Activated CD8-positive, alpha-beta memory T cell treated with anti-CD3 and anti-CD28 coated beads for 24 hours (primary cell): ENCODE results near the gene MEN1.
A peak's percentile ranks its signal among the peaks of the same experiment; 100 is the strongest.

Experiments
- DNase-seq: peaks from one replicate; pipeline ENCODE4 v3.0.0-alpha.2; 2020

MEN1 gene

GRCh38 chr11:64801158-64801464 lies 9.2 kb downstream of the MEN1 start:
- no peak for DNase-seq

- no peak for DNase-seq
These were observed 9.8 kb downstream of the MEN1 start for GRCh38 chr11:64800303-64801157.

- DNase-seq: no peak
These were observed 10.6 kb downstream of the MEN1 start for GRCh38 chr11:64799623-64800302.

GRCh38 chr11:64799256-64799622 lies 11.1 kb downstream of the MEN1 start:
- DNase-seq: no peak

- DNase-seq: no peak
These were observed 13.4 kb downstream of the MEN1 start for GRCh38 chr11:64796757-64797541.

DNA sequence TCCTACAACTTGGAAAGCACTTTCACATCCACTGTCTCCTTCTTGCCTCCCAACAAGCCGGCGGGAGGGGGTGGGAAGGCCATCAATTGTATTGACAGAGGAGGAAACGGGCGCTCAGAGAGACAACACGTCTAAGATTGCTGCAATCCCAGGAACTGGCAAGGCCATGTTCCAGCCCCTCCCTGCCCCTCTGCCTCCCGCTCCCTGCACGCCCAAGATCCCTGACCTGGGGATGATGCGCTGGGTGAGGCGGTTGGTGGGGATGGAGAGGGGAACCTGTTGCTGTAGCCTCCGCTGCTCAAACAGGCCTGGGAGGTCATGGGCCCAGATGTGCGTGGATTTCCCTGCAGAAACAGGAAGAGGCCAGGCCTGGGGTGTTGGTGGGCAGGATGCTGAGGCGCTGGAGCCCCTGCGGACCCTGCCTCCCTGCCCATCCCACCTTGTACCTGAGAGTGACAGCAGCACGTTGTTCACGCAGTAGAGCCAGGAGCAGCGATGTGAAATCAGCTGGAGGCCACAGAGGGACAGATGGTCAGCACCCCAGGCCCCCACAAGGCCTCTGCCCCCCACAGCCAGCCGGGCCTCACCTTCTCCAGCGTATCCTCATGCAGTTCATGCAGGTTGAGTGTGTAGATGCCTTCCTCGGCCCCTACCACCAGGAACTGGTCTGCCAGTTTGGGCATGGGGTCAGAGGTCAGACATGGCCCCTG lies 14.1 kb downstream of the MEN1 start:
- no peak for DNase-seq

DNA sequence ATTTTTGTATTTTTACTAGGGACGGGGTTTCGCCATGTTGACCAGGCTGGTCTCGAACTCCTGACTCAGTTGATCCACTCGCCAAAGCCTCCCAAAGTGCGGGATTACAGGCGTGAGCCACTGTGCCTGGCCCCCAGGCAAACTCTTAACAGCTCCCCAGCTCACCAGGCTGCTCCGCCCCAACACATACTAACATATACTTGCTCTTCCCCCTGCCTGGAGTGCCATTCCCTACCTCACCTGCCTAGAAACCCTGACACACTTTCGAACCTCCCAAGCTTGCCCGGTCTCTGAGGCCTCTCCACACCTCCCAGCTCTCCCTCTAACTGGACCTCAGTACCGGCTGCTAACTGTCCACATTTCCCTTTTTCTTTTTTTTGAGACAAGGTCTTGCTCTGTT lies 15.8 kb downstream of the MEN1 start:
- DNase-seq: no peak

DNA sequence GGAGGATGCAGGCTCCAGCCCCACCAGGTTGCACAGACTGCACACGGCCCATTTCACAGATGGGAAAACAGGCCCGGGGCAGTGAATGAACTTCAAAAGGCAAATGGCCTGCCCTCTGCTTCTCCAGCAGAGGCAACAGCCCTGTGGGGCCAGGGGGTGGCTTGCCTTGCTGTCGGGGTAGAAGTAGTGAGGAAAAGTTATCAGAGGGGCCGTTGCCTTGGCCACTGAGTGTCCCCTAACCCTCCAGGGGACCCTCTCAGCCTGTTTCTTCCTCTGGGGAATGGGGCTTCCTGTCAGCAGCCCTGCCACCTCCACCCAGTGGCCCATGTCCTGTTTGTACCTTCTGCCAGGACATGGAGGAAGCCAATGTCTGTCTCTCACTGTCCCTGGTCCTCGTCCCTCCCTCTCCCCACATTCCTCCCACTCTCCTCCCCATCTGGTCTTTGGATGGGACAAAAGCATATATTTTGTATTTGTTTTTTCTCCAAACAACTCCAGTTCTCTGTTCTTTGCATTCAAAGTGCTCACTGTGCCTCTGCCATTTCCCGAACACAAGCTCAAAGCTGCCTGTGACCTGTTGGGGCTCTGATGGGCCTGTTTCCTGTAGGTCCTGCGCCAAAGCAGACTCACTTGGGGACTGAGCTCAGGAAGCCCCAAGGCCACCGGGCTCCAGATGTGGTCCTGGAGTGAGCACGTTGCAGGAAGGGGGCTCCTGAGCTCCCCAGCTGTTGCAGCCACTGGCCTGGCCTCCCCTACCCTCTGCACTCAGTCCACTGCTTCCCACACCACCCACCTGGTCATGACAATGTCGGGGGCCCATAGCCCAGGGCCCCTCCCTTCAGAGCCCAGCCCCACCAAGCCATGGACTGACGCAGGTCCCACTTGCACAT lies 16.8 kb downstream of the MEN1 start:
- no peak for DNase-seq

DNA sequence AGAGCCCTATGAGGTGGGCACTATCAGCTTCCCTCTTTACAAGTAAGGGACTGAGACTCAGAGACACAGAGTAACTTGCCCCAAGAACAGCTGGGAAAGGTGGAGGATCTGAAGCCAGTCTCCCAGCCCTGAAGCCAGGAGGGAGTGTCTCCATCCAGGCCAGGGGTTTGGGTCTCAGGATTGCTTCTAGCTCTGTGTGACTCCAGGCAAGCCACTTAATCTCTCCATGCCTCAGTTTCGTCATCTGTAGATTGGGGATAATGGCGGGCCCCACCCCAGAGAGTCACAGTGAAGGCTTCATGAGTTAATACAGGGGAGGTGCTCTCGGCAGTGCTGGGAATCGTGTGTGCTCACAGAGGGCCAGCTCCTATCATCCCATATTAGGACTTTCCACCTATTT lies 17.9 kb downstream of the MEN1 start:
- no peak for DNase-seq

- DNase-seq: no peak
These were observed 18.5 kb downstream of the MEN1 start for GRCh38 chr11:64791781-64792291.

GRCh38 chr11:64790205-64791095 lies 19.9 kb downstream of the MEN1 start:
- no peak for DNase-seq

GRCh38 chr11:64789331-64790204 lies 20.8 kb downstream of the MEN1 start:
- DNase-seq: no peak

DNA sequence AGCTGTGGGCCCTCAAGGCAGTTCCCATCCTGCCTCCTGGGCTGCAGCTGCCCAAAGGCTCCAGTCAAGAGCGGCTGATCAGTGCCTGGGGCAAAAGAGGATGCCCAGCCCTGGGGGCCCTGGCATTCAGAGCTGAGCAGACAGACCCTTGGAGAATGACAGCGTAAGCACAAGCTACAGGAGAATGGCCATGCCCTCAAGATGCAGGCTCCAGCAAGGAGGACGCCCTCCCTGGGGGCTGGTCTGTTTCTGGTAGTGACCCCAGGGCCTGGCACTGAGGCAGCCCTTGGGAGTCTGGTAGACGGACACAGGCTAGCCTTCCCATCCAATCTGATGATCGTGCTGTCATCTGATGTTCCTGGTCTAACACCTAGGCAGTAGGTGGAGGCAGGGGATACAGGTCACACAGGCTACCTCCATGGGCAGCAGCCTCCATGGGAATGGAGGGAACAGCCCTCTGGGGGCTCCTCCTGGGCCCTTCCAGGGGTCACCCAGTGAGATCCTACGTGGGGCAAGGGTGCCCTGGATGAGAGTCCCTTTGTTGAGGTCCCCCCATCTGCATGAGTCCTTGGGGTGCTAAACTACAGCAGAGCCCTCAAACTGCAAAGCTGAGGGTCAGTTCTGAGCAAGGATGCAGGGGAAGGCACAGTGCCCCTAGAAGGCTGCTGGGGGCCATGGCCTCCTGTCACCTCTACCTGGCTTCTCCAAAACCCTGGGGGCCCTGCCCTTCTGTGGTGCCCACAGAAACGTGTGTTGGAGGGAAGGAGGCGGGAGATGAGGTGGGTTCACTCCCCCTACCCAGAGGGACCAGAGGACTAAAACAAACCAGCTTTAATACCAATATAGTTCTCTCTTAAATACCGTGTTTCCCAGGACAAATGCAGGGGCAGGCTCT lies 21.8 kb downstream of the MEN1 start:
- DNase-seq: no peak

DNA sequence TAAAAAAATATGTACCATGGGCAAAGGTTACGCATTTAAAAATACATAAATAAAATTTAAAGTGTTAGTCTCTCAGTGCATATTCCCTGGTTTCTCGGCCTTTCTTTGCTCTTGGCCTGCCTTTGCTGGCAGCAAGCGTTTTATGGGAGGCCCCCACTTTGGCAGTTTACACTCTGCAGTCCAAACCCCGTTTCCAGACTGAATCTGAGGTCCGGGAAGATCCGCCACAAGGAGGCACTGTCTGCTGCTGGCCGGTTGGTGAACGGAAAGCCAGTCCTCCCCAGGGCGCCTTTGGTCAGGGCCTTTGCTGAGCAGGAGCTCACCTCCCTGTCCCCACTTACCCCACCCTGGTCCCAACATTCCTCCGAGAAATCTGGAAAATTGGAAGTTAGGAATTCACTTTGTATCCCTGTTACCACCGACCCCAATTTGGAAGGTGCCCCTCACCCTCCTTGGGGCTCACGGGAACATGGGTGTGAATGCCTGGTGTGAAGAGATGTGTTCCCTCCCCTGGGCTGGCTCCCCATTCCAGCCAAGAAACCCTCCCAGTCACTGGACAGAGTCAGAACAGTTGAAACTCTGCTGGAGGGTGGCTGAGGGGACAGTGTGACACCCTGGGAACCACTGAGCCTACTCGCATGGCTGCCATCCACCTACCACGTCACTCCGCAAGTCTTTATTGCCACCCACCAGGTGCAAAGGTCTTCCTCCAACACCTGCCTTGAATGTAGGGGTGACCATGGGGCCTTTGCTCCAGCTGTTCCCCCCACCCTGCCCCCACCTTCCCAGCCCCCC lies 22.6 kb downstream of the MEN1 start:
- peak; percentile 84 for DNase-seq

DNA sequence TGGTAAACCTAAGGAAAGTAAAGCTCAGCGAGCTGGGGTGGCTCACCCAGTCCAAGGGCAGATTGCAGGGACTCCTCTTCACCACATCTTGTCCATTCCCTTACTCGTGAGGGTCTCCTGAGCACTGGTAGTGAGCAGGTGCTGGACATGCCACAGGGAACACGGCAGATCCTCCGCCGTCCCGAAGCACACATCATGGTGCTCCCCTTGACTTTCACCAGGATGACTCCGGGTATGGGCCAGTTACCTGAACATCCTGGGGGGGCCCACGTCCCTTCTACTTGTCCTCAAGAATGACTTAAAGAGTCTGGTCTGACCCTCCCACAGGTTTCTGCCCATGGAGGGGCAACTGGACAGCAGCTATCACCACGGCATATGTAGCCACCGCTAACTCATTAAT lies 24.0 kb downstream of the MEN1 start:
- no peak for DNase-seq

DNA sequence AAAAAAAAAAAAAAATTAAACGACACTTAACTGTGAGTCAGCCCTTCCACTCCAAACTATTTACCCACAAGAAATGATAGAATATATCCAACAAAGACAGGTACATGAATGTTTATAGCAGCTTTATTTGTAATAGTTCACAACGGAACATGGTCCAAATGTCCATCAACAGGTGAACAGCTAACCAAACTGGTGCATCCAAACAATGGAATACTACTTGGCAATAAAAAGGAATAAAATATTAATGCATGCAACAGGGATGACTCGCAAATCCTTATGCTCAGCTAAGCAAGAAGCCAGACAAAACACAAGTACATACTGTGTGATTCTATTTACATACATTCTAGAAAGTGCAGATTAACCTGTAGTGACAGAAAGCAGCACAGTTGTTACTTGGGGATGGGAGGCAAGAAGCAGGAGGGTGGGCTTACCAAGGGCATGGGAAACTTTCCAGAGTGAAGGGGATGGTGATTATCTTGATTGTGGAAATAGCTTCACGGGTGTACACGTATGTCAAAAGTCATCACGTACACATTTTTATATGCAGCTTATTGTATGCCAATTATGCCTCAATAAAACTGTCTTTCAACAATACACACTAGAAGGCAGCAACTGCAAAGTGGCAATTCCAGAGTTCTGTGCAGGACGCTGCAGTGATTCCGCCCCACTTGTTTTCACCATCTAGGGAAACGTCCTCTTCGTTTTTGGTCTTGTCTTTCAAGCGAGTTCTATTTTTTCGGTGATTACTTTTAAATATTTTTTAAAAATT lies 25.4 kb downstream of the MEN1 start:
- DNase-seq: no peak
